NCI-H2171 (cell line): ENCODE data around the gene LYPD5.

Source experiments
- DNase-seq: peaks from one replicate; lab custom pipeline; 2025; lab: John Stamatoyannopoulos, UW

LYPD5 gene

DNA sequence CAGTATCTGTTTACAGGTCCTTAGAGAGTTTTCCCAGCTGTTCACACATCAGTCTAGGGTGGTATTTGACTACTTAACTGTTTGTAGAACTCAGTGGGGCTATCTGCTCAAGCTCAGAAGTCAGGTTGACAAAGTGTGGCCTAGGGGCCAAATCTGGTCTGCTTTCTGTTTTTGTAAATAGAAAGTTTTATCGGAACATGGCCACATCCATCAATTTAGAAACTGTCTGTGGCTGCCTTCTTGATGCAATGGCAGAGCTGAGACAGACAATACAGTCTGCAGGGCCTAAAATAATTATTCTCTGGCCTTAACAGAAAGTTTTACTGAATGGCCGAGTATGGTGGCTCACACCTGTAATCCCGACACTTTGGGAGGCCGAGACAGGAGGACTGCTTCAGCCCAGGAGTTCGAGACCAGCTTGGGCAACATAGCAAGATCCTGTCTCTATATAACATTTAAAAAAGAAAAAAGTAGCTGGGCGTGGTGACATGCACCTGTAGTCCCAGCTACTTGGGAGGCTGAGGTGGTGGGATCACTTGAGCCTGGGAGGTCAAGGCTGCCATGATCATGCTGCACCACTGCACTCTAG is 49.9 kb downstream of the LYPD5 start:
- DNase-seq, result no peak

- no peak for DNase-seq
These were observed 50.6 kb downstream of the LYPD5 start for GRCh38 chr19:43751466-43752220.

- no peak for DNase-seq
These were observed 52.3 kb downstream of the LYPD5 start for GRCh38 chr19:43749898-43750297.

GRCh38 chr19:43749152-43749551 is 53.1 kb downstream of the LYPD5 start:
- no peak for DNase-seq

- DNase-seq, result no peak
These were observed 53.6 kb downstream of the LYPD5 start for GRCh38 chr19:43748685-43749084.

DNA sequence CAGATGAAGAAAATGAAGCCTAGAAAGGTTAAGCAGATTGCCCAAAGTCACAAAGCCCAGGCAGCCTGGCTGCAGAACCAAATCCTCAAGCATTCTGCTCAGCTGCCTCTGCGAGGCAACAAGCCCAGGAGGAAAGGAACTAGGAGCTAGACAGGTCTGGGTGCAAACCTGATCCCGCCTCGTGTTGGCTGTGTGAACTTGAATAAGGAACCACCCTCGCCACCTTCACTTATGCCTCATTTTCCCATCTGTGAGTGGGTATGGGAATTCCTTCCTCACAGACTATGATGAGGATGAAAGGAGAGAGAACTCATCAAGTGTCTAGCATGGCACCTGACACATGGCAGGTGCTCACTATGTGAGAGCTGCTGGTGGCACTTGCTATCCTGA is 54.0 kb downstream of the LYPD5 start:
- DNase-seq, result no peak

GRCh38 chr19:43747557-43748204 is 54.6 kb downstream of the LYPD5 start:
- DNase-seq, result no peak
